Right lobe of liver (tissue), 6 donors: ENCODE measurements around the gene IFI35. TPM values are rescaled to one million over a fixed set of nuclear protein-coding genes. Genes with fewer than 3 reads are reported as not detected.
A peak's percentile ranks its signal among the peaks of the same experiment; 100 is the strongest.

Experiments used
- ATAC-seq, 4 donors: fragments of 200-7000 bp; cut with Tn5 transposase; one replicate each; pipeline ENCODE4 v1.9.1; 2020; ENCODE audit warnings: mild to moderate bottlenecking in 4 of 4, moderate library complexity in 4 of 4
- DNase-seq, 3 donors: peaks; one replicate each; pipeline ENCODE4 v3.0.0-alpha.2; 2020
- H3K27ac ChIP-seq, 3 donors: fragments of 200-600 bp; one replicate each; pipeline ENCODE4 v1.8.0; 2022
- H3K27me3 ChIP-seq, 2 donors: fragments of 200-600 bp; one replicate each; pipeline ENCODE4 v1.8.0; 2022
- H3K36me3 ChIP-seq, 4 donors: fragments of 200-600 bp; sonication (generic) in 1 of 4; one replicate each; pipeline versions ENCODE4 v1.5.1 to v1.8.0; 2017 to 2022; ENCODE audit warnings: control low read depth in 1 of 4
- H3K4me1 ChIP-seq, 4 donors: fragments of 200-600 bp; sonication (generic) in 1 of 4; one replicate each; pipeline versions ENCODE4 v1.5.1 to v1.8.0; 2017 to 2022; ENCODE audit warnings: control low read depth in 1 of 4
- H3K4me3 ChIP-seq, 3 donors: fragments of 200-600 bp; one replicate each; pipeline ENCODE4 v1.8.0; 2022
- H3K9me3 ChIP-seq, 4 donors: fragments of 200-600 bp; sonication (generic) in 1 of 4; one replicate each; pipeline versions ENCODE4 v1.5.1 to v1.8.0; 2017 to 2022; ENCODE audit warnings: control low read depth in 1 of 4
- POLR2A ChIP-seq: fragments of 450-650 bp; IDR thresholded peaks from one replicate; pipeline ENCODE4 v1.6.1; 2017; ENCODE audit warnings: antibody characterized with exemption, mild to moderate bottlenecking
- WGBS: methylation state at CpG from one replicate; pipeline ENCODE4 v1.1.6; 2018; ENCODE audit warnings: low coverage, low lambda C conversion rate; ENCODE audit not compliant: insufficient coverage; ENCODE audit errors: missing lambda C conversion rate; 5-methylcytosine and 5-hydroxymethylcytosine counted together
- intact Hi-C, 2 donors: fragments of 100-400 bp; cut with DNase I; formaldehyde crosslinking; loops; one replicate each; pipeline versions ENCODE4 v1.11.2 to v1.14.1; 2022
- total RNA-seq, 6 experiments: library from RNA; depleted of rRNA in 2 of 6; stranded (reverse); fragments of >200 nt in 2 of 6; fragmentation: NEBNext Ultra II Directional in 3 of 6; extraction: Animal tissue kit (Norgen Biotek cat#: 25700) in 3 of 6; gene quantifications; one replicate each; pipeline versions ENCODE4 v1.1.0 to v1.2.4, GENCODE V29; 2016 to 2023
- TF ChIP-seq, protein P1 (sequence below), 4 donors: fragments of 200-600 bp in 3 of 4; fragments of 450-650 bp in 1 of 4; IDR thresholded peaks; one replicate each; pipeline versions ENCODE4 v1.5.1 to v1.8.0; 2016 to 2022; ENCODE audit warnings: antibody characterized with exemption in 4 of 4, mild to moderate bottlenecking in 2 of 4
- donor health status: DM: no; HTN: yes; CAD: no.
- donor health status: DM: no; HTN: no; CAD: no.
- donor health status: DM: no; HTN: no; CAD: no.
- donor health status: DM: no; HTN: yes; CAD: no.
- donor health status: DM: no; HTN: yes; CAD: no.

IFI35 gene
- total RNA-seq, 6 experiments from 2014 or later: 14.1 to 23.3 (median 18.1) TPM

DNA sequence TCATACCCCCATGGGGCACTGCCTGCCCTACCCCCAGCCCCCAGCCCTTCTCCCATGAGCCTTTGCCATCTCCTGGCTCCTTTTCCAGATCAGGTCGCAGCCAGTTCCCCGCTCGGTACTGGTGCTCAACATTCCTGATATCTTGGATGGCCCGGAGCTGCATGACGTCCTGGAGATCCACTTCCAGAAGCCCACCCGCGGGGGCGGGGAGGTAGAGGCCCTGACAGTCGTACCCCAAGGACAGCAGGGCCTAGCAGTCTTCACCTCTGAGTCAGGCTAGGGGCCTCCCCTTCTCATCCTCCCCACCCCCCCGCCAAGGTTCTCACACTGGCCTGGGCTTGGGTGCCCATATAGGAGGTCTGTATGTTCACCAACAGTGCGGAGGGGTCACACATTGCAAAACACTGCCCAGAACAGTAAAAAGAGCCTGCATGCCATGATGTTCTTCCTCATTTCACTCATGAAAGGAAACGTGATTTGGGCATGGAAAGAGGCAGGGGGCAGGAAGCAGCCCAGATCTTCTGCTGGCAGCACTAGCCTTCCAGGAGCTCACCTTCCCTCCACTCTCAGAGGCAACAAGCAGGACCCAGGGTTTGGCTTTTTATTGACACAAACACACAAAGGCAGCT lies 7.5 kb downstream of the IFI35 start:
- peaks cover 0 to 11% (median 4%) of the 10 kb centered on the region in 4 donors for H3K36me3 ChIP-seq
- no peak for ATAC-seq
- no peak overlapping the region for H3K4me3 ChIP-seq
- intact Hi-C loops: loop anchor here in 1 of 2 donors (10.0 kb wide), 1 partner anchor 211 kb away; the partner anchor contains the start of gene CCDC200
- no peaks in the 10 kb centered on the region for H3K27me3 ChIP-seq
- no peaks in the 10 kb centered on the region for H3K9me3 ChIP-seq
- no peak for TF ChIP-seq POLR2A
- TF ChIP-seq, protein P1, sequence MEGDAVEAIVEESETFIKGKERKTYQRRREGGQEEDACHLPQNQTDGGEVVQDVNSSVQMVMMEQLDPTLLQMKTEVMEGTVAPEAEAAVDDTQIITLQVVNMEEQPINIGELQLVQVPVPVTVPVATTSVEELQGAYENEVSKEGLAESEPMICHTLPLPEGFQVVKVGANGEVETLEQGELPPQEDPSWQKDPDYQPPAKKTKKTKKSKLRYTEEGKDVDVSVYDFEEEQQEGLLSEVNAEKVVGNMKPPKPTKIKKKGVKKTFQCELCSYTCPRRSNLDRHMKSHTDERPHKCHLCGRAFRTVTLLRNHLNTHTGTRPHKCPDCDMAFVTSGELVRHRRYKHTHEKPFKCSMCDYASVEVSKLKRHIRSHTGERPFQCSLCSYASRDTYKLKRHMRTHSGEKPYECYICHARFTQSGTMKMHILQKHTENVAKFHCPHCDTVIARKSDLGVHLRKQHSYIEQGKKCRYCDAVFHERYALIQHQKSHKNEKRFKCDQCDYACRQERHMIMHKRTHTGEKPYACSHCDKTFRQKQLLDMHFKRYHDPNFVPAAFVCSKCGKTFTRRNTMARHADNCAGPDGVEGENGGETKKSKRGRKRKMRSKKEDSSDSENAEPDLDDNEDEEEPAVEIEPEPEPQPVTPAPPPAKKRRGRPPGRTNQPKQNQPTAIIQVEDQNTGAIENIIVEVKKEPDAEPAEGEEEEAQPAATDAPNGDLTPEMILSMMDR (IDR thresholded peaks at IDR 0.05): no peak
- H3K27ac ChIP-seq: no peak overlapping the region
- peaks cover 0 to 11% (median 4%) of the 10 kb centered on the region in 4 donors for H3K4me1 ChIP-seq
- WGBS: 72% methylated on average over 4 of the region's 12 CpGs
- DNase-seq: peak in 1 of 3 donors; percentile 38

GRCh38 chr17:43014649-43015542 lies 8.3 kb downstream of the IFI35 start:
- WGBS: 55% methylated on average over 6 of the region's 8 CpGs
- TF ChIP-seq POLR2A: no peak
- TF ChIP-seq, protein P1 (IDR thresholded peaks at IDR 0.05): no peak
- Histone ChIP-seq H3K27ac (no peak overlapping the region), H3K4me3 (no peak overlapping the region), H3K36me3 (peaks cover 0 to 11% (median 4%) of the 10 kb centered on the region in 4 donors), H3K4me1 (peaks cover 0 to 11% (median 4%) of the 10 kb centered on the region in 4 donors), H3K9me3 (no peaks in the 10 kb centered on the region), H3K27me3 (no peaks in the 10 kb centered on the region)
- peak in 1 of 3 donors; percentile 18 for DNase-seq
- ATAC-seq: no peak
- intact Hi-C loops: loop anchor here in 1 of 2 donors (10.0 kb wide), 1 partner anchor 210 kb away; the partner anchor contains the start of gene CCDC200

- Histone ChIP-seq H3K36me3 (peaks cover 0 to 11% (median 4%) of the 10 kb centered on the region in 4 donors), H3K27me3 (no peaks in the 10 kb centered on the region), H3K4me3 (no peak overlapping the region), H3K9me3 (no peaks in the 10 kb centered on the region), H3K4me1 (peaks cover 0 to 6% (median 2%) of the 10 kb centered on the region in 4 donors), H3K27ac (no peak overlapping the region)
- ATAC-seq (peak; percentile 51 to 69 (median 55)), DNase-seq (peak in 2 of 3 donors; percentile 58 to 61)
- intact Hi-C loops: loop anchor here in 1 of 2 donors (10.0 kb wide), 1 partner anchor 209 kb away; the partner anchor contains the start of gene CCDC200
- WGBS: 57% methylated on average over 5 of the region's 9 CpGs
- no peak for TF ChIP-seq POLR2A
- TF ChIP-seq, protein P1 (IDR thresholded peaks at IDR 0.05): no peak
These were observed 9.0 kb downstream of the IFI35 start for GRCh38 chr17:43015579-43015978.

GRCh38 chr17:43016216-43016615 lies 9.6 kb downstream of the IFI35 start:
- no peak for TF ChIP-seq POLR2A
- TF ChIP-seq, protein P1 (IDR thresholded peaks at IDR 0.05): no peak
- no peak for DNase-seq
- H3K36me3 ChIP-seq: peaks cover 0 to 11% (median 4%) of the 10 kb centered on the region in 4 donors
- H3K4me1 ChIP-seq: peaks cover 0 to under 1% (median 0%) of the 10 kb centered on the region in 4 donors
- H3K9me3 ChIP-seq: no peaks in the 10 kb centered on the region
- intact Hi-C loops: loop anchor here in 1 of 2 donors (10.0 kb wide), 1 partner anchor 209 kb away; the partner anchor contains the start of gene CCDC200
- no peak for ATAC-seq
- H3K4me3 ChIP-seq: no peak overlapping the region
- no peaks in the 10 kb centered on the region for H3K27me3 ChIP-seq
- no peak overlapping the region for H3K27ac ChIP-seq
- no CpG with 5 or more reads among the region's 7 CpGs for WGBS
